ENCODE results near the gene KCNC4. TPM values are rescaled to one million over a fixed set of nuclear protein-coding genes. Genes with fewer than 3 reads are reported as not detected.

The KCNC4 gene
- total and polyA plus RNA-seq, 2 of the 13 experiments (the other 11 are each of a cell fraction or from before 2014, with no cell fraction given): 0.24 to 0.66 TPM

GRCh38 chr1:110235181-110235833, 25.2 kb downstream of the KCNC4 start:
- H3K79me2 ChIP-seq (ENCODE audit: insufficient read depth, low read length): no peaks in the 10 kb centered on the region
- no peaks in the 10 kb centered on the region for H3K9me3 ChIP-seq (ENCODE audit: low read length)
- H2AFZ ChIP-seq (ENCODE audit: low read length): no peak overlapping the region
- no peak for FAIRE-seq
- CTCF ChIA-PET (ENCODE audit: low intra/inter-chr PET ratio, low total read pairs): no interaction called here
- POLR2A ChIA-PET: no interaction called here
- no peak for TF ChIP-seq MAX (IDR thresholded peaks at IDR 0.05)
- no TSS peak for BruUV-seq (replicated peaks)
- H3K27me3 ChIP-seq (ENCODE audit: control insufficient read depth in 1 of 2, insufficient read depth in 2 of 2, low read length in 2 of 2): peaks cover 4 to 23% of the 10 kb centered on the region in 2 experiments; a peak in 3 of 5 replicates
- H3K27ac ChIP-seq (ENCODE audit: extremely low read length, insufficient read depth, low read length): no peak overlapping the region
- WGBS (ENCODE audit: low lambda C conversion rate): 48% methylated on average over 13 of the region's 13 CpGs
- ATAC-seq: no peak
- no peak overlapping the region for H3K4me3 ChIP-seq (replicated peaks in 1 of 3; ENCODE audit: insufficient read depth in 1 of 3, low read depth in 2 of 3, low read length in 3 of 3)
- no peak for DNase-seq (ENCODE audit: low spot score)
- no peaks in the 10 kb centered on the region for H3K36me3 ChIP-seq (replicated peaks in 1 of 2; ENCODE audit: control insufficient read depth in 1 of 2, insufficient read depth in 2 of 2, low read length in 2 of 2)
- H4K20me1 ChIP-seq (ENCODE audit: insufficient read depth, low read length): no peaks in the 10 kb centered on the region
- no peak overlapping the region for H3K4me2 ChIP-seq (ENCODE audit: low read depth, low read length)
- H3K9ac ChIP-seq (ENCODE audit: insufficient read depth, low read depth, low read length): no peak overlapping the region
- intact Hi-C loops (cut with micrococcal nuclease; ENCODE audit: unreplicated experiment): no loop called here
- no peaks in the 10 kb centered on the region for H3K4me1 ChIP-seq (ENCODE audit: insufficient read depth, low read length)
- in situ Hi-C loops (cut with HindIII; ENCODE audit: extremely low pct_ligation_motif_present, low pct_unique_long_range_greater_than_20kb): no loop called here

- Histone ChIP-seq H3K27ac (ENCODE audit: extremely low read length, insufficient read depth, low read length) (no peak overlapping the region), H3K9me3 (ENCODE audit: low read length) (no peaks in the 10 kb centered on the region), H3K27me3 (ENCODE audit: control insufficient read depth in 1 of 2, insufficient read depth in 2 of 2, low read length in 2 of 2) (peaks cover 4 to 23% of the 10 kb centered on the region in 2 experiments; a peak in 3 of 5 replicates), H4K20me1 (ENCODE audit: insufficient read depth, low read length) (no peaks in the 10 kb centered on the region), H2AFZ (ENCODE audit: low read length) (no peak overlapping the region), H3K4me3 (replicated peaks in 1 of 3; ENCODE audit: insufficient read depth in 1 of 3, low read depth in 2 of 3, low read length in 3 of 3) (no peak overlapping the region), H3K4me1 (ENCODE audit: insufficient read depth, low read length) (no peaks in the 10 kb centered on the region), H3K9ac (ENCODE audit: insufficient read depth, low read depth, low read length) (no peak overlapping the region), H3K4me2 (ENCODE audit: low read depth, low read length) (no peak overlapping the region), H3K36me3 (replicated peaks in 1 of 2; ENCODE audit: control insufficient read depth in 1 of 2, insufficient read depth in 2 of 2, low read length in 2 of 2) (no peaks in the 10 kb centered on the region), H3K79me2 (ENCODE audit: insufficient read depth, low read length) (no peaks in the 10 kb centered on the region)
- ChIA-PET POLR2A (no interaction called here), CTCF (ENCODE audit: low intra/inter-chr PET ratio, low total read pairs) (no interaction called here)
- TF ChIP-seq CREB1 (IDR thresholded peaks at IDR 0.05) (0 out of 2 replicates have a peak, but pooled peaks have one; percentile 20), CREB1 (CRISPR knock-in tag; IDR thresholded peaks at IDR 0.05) (no peak), ZNF230 (CRISPR knock-in tag; IDR thresholded peaks at IDR 0.05) (no peak), ZNF318 (CRISPR knock-in tag; IDR thresholded peaks at IDR 0.05) (no peak), PCBP2 (optimal IDR thresholded peaks at IDR 0.05; ENCODE audit: low read depth, low read length, poor library complexity, severe bottlenecking) (no peak)
- intact Hi-C loops (cut with micrococcal nuclease; ENCODE audit: unreplicated experiment) (no loop called here), in situ Hi-C loops (cut with HindIII; ENCODE audit: extremely low pct_ligation_motif_present, low pct_unique_long_range_greater_than_20kb) (no loop called here)
- FAIRE-seq (no peak), ATAC-seq (no peak), DNase-seq (ENCODE audit: low spot score) (no peak)
- BruUV-seq (replicated peaks): no TSS peak
- 34% methylated on average over 11 of the region's 11 CpGs for WGBS (ENCODE audit: low lambda C conversion rate)
Measured at GRCh38 chr1:110235834-110236682, 25.9 kb downstream of the KCNC4 start.
